A549 treated with DMSO at 1 μM for 4 hours (cell line): Measurements from ENCODE around the gene TMEM114. TPM values are rescaled to one million over a fixed set of nuclear protein-coding genes. Genes with fewer than 3 reads are reported as not detected.

Experiments
- total RNA-seq: library from RNA; stranded (reverse); fragments of 200-300 nt; extraction: Qiagen RNA extraction; gene quantifications from 5 replicates; pipeline ENCODE4 v1.2.3, GENCODE V29; 2022; ENCODE audit warnings: low read depth

Gene TMEM114
- total RNA-seq, result not detected in 5 replicates

DNA sequence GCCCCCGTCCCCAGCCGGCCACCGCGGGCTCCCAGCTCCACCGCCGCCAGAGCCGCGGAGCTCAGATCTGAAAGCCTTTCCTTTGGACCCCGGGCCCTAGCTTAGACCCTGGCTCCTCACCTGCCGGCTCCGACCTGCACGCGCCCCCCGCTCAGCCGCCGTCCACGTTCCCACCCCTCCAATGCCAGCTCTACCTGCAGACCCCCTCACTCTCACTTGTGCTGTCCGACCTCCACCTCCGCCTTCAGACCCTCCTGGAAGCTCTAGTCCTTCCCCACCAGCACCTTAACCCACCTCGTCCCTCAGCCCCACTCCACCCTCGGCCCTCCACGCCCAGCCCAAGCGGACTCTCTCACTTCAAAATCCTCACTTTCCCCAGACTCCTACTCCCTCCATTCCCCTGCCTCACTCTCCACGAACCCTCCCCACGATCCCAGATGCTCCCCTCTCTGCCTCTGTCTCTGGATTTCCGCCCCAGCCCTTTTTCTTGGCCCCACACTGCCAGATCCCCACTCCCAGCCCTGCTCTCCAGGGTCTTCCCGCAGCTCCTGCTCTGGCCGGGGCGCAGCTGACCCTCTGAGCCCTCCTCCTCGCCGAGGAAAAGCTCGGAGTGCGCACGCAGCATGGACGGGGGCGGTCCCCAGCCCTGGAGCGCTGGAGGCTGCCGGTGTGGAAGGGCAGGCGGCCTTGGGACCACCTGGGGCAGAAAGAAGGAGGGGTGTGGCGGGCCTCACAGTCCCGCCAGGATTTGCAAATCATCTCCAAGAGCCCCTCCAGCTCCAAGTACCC, at the start of gene TMEM114:
Gene TMEM114 (minus strand): TSS at position 612 of the 789 bp plus-strand sequence. CDS start 673 bp downstream, outside the sequence.

DNA sequence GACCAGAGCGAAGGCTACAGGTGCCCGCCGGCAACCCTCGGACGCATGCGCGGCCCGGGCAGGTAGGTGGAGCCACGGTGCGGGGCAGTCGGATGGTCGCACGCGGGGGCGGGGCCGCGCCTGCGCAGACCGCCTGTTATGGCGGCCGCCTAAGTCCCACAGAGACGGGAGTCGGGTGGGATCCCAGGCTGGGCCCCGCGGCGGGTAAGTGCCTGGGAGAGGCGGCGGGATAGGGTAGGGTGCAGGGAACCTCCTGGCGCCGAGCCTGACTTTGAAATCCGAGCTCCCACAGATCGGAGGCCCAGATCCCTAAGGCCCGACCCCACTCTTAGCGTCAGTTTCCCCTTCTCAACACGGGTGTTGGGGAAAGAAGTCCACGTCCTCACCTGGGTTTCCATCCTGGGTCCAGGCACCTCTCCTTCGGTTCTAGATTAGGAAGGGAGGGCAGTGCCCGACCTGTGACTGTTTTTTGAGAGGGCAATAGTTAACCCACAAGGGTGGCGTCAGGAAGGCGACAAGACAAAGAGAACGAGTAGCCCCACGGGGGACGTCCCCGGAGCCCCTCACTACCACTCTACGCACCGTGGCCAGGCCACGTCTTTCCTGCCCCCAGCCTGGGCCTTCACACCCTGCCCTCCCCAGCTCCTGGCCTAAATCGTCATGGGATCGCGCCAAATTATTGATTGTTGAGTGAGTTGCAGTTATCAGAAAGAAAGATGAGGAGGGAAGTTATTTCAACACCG, 31.4 kb upstream of the TMEM114 start, which contains the start of gene METTL22:
Gene METTL22 (plus strand): TSS at position 127 of the 743 bp plus-strand sequence. CDS start 3,968 bp downstream, outside the sequence.

Other genes with a start within 250 kb of the TMEM114 start
- 22.3 to 26.1 TPM (median 25.4 TPM) in 5 replicates for gene METTL22, start 31.2 kb upstream of the TMEM114 start, total RNA-seq
- gene ABAT, start 84.1 kb upstream of the TMEM114 start, total RNA-seq, result 0.32 to 0.75 TPM (median 0.52 TPM) in 5 replicates
- 13.4 to 14.4 TPM (median 13.7 TPM) in 5 replicates for gene TMEM186, start 207.1 kb upstream of the TMEM114 start, total RNA-seq
- gene PMM2, start 207.3 kb upstream of the TMEM114 start, total RNA-seq, result 91.2 to 106 TPM (median 95.3 TPM) in 5 replicates